Right lobe of liver (tissue), 6 donors: ENCODE results near the gene SMPX. TPM values are rescaled to one million over a fixed set of nuclear protein-coding genes. Genes with fewer than 3 reads are reported as not detected.

Experiments used
- ATAC-seq, 4 donors: fragments of 200-7000 bp; cut with Tn5 transposase; one replicate each; pipeline ENCODE4 v1.9.1; 2020; ENCODE audit warnings: mild to moderate bottlenecking in 4 of 4, moderate library complexity in 4 of 4
- DNase-seq, 3 donors: peaks; one replicate each; pipeline ENCODE4 v3.0.0-alpha.2; 2020
- H3K27ac ChIP-seq, 3 donors: fragments of 200-600 bp; one replicate each; pipeline ENCODE4 v1.8.0; 2022
- H3K27me3 ChIP-seq, 2 donors: fragments of 200-600 bp; one replicate each; pipeline ENCODE4 v1.8.0; 2022
- H3K36me3 ChIP-seq, 4 donors: fragments of 200-600 bp; sonication (generic) in 1 of 4; one replicate each; pipeline versions ENCODE4 v1.5.1 to v1.8.0; 2017 to 2022; ENCODE audit warnings: control low read depth in 1 of 4
- H3K4me1 ChIP-seq, 4 donors: fragments of 200-600 bp; sonication (generic) in 1 of 4; one replicate each; pipeline versions ENCODE4 v1.5.1 to v1.8.0; 2017 to 2022; ENCODE audit warnings: control low read depth in 1 of 4
- H3K4me3 ChIP-seq, 3 donors: fragments of 200-600 bp; one replicate each; pipeline ENCODE4 v1.8.0; 2022
- H3K9me3 ChIP-seq, 4 donors: fragments of 200-600 bp; sonication (generic) in 1 of 4; one replicate each; pipeline versions ENCODE4 v1.5.1 to v1.8.0; 2017 to 2022; ENCODE audit warnings: control low read depth in 1 of 4
- POLR2A ChIP-seq: fragments of 450-650 bp; IDR thresholded peaks from one replicate; pipeline ENCODE4 v1.6.1; 2017; ENCODE audit warnings: antibody characterized with exemption, mild to moderate bottlenecking
- WGBS: methylation state at CpG from one replicate; pipeline ENCODE4 v1.1.6; 2018; ENCODE audit warnings: low coverage, low lambda C conversion rate; ENCODE audit not compliant: insufficient coverage; ENCODE audit errors: missing lambda C conversion rate; 5-methylcytosine and 5-hydroxymethylcytosine counted together
- intact Hi-C, 2 donors: fragments of 100-400 bp; cut with DNase I; formaldehyde crosslinking; loops; one replicate each; pipeline versions ENCODE4 v1.11.2 to v1.14.1; 2022
- long read RNA-seq: library from polyadenylated mRNA; unstranded; transcript quantifications from one replicate; pipeline ENCODE4 v2.0.0, GENCODE V29; 2019
- total RNA-seq, 6 experiments: library from RNA; depleted of rRNA in 2 of 6; stranded (reverse); fragments of >200 nt in 2 of 6; fragmentation: NEBNext Ultra II Directional in 3 of 6; extraction: Animal tissue kit (Norgen Biotek cat#: 25700) in 3 of 6; gene quantifications; one replicate each; pipeline versions ENCODE4 v1.1.0 to v1.2.4, GENCODE V29; 2016 to 2023
- TF ChIP-seq, protein P1 (sequence below), 4 donors: fragments of 200-600 bp in 3 of 4; fragments of 450-650 bp in 1 of 4; IDR thresholded peaks; one replicate each; pipeline versions ENCODE4 v1.5.1 to v1.8.0; 2016 to 2022; ENCODE audit warnings: antibody characterized with exemption in 4 of 4, mild to moderate bottlenecking in 2 of 4
- donor health status: DM: no; HTN: yes; CAD: no.
- donor health status: DM: no; HTN: no; CAD: no.
- donor health status: DM: no; HTN: no; CAD: no.
- donor health status: DM: no; HTN: yes; CAD: no.
- donor health status: DM: no; HTN: yes; CAD: no.

Gene SMPX
- total RNA-seq: 1 to 10 TPM in 1 of 6 experiments, under 1 TPM in 4, not detected in 1; 0.32 to 1.1 (median 0.56) TPM
- long read RNA-seq: 0 reads

DNA sequence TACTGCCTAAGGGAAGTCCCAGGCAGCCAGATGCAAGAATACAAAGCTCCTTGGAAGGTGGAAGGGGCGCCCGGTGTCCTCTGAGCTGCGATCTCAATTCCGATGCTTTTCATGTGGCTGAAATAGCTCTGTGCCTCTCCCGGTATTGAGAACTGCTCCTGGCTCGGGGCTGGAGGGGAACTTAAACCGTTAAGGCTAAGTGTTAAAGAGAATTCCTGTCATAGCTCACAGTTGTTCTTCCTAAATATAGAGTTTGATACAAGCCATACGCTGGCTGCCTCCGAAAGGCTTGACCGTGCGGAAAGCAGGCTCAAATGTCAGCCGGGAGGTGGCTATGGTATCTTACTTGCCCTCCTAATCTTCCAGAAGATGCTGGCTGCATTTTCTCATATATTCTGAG lies at the start of gene SMPX:
Gene SMPX (minus strand): TSS at position 157 of the 400 bp plus-strand sequence. CDS start 3,826 bp downstream, outside the sequence.
- 62% methylated on average over 11 of the region's 12 CpGs for WGBS
- no peaks in the 10 kb centered on the region for H3K9me3 ChIP-seq
- H3K27me3 ChIP-seq: no peaks in the 10 kb centered on the region
- no peak for ATAC-seq
- intact Hi-C loops: no loop called here
- H3K36me3 ChIP-seq: no peaks in the 10 kb centered on the region
- no peak for TF ChIP-seq POLR2A
- TF ChIP-seq, protein P1, sequence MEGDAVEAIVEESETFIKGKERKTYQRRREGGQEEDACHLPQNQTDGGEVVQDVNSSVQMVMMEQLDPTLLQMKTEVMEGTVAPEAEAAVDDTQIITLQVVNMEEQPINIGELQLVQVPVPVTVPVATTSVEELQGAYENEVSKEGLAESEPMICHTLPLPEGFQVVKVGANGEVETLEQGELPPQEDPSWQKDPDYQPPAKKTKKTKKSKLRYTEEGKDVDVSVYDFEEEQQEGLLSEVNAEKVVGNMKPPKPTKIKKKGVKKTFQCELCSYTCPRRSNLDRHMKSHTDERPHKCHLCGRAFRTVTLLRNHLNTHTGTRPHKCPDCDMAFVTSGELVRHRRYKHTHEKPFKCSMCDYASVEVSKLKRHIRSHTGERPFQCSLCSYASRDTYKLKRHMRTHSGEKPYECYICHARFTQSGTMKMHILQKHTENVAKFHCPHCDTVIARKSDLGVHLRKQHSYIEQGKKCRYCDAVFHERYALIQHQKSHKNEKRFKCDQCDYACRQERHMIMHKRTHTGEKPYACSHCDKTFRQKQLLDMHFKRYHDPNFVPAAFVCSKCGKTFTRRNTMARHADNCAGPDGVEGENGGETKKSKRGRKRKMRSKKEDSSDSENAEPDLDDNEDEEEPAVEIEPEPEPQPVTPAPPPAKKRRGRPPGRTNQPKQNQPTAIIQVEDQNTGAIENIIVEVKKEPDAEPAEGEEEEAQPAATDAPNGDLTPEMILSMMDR (IDR thresholded peaks at IDR 0.05): no peak
- no peak within 1 kb of the TSS for H3K27ac ChIP-seq
- H3K4me1 ChIP-seq: no peaks in the 10 kb centered on the region
- DNase-seq: no peak
- no peak within 1 kb of the TSS for H3K4me3 ChIP-seq

DNA sequence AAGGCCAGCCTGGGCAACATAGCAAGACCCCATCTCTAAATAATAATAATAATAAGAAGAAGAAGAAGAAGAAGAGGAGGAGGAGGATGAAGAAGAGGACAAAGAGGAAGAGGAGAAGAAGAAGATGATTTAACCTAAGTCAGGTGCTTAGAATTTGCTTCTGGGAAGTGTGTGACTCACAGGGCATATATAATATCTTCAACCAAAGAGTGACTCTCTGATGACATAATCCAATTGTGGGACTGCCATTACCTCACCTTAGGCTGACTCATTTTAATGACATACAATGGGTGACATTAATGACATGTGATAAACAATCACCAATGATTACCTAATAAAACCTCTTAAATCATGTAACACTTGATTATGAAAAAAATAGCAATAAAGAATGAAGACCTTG lies 48.8 kb upstream of the SMPX start:
- DNase-seq: no peak
- intact Hi-C loops: no loop called here
- H3K36me3 ChIP-seq: no peaks in the 10 kb centered on the region
- H3K4me3 ChIP-seq: no peak overlapping the region
- TF ChIP-seq POLR2A: no peak
- TF ChIP-seq, protein P1 (IDR thresholded peaks at IDR 0.05): no peak
- H3K4me1 ChIP-seq: peaks cover 0 to 5% (median 0%) of the 10 kb centered on the region in 4 donors
- ATAC-seq: no peak
- no peaks in the 10 kb centered on the region for H3K27me3 ChIP-seq
- no peaks in the 10 kb centered on the region for H3K9me3 ChIP-seq
- H3K27ac ChIP-seq: no peak overlapping the region

DNA sequence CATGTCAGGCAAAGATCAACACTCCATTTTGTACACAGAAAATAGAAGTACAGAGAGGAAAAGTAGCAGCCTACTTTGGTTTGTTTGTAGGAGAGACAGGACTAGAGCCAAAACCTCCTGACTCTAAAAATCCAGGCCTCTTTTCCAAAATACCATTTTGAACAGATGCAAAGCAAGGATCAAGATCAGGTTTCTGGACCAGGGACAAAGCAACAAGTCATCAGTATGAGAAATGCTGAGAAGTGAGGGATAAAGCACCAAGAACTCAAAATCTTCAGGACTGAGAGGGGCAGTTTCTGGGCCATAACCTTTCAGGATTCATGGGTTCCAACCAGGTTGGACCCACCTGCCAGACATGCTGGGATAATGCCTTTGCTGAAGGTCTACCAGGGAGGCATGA lies 44.9 kb upstream of the SMPX start:
- H3K27ac ChIP-seq: no peak overlapping the region
- no peak for TF ChIP-seq POLR2A
- TF ChIP-seq, protein P1 (IDR thresholded peaks at IDR 0.05): no peak
- no peak for ATAC-seq
- no peak overlapping the region for H3K4me3 ChIP-seq
- H3K27me3 ChIP-seq: no peaks in the 10 kb centered on the region
- DNase-seq: no peak
- no peaks in the 10 kb centered on the region for H3K36me3 ChIP-seq
- peaks cover 0 to 24% (median 0%) of the 10 kb centered on the region in 4 donors for H3K4me1 ChIP-seq
- intact Hi-C loops: no loop called here
- no peaks in the 10 kb centered on the region for H3K9me3 ChIP-seq

GRCh38 chrX:21802054-21802670 lies 44.2 kb upstream of the SMPX start:
- peaks cover 0 to 24% (median 0%) of the 10 kb centered on the region in 4 donors for H3K4me1 ChIP-seq
- H3K27me3 ChIP-seq: no peaks in the 10 kb centered on the region
- no peak overlapping the region for H3K27ac ChIP-seq
- no peaks in the 10 kb centered on the region for H3K36me3 ChIP-seq
- no peaks in the 10 kb centered on the region for H3K9me3 ChIP-seq
- H3K4me3 ChIP-seq: no peak overlapping the region
- TF ChIP-seq, protein P1 (IDR thresholded peaks at IDR 0.05): no peak
- TF ChIP-seq POLR2A: no peak
- no peak for ATAC-seq
- intact Hi-C loops: no loop called here
- WGBS: 44% methylated on average over 6 of the region's 7 CpGs
- DNase-seq: no peak

- H3K27ac ChIP-seq: no peak overlapping the region
- H3K4me1 ChIP-seq: peaks cover 0 to 24% (median 0%) of the 10 kb centered on the region in 4 donors
- no peak overlapping the region for H3K4me3 ChIP-seq
- TF ChIP-seq, protein P1 (IDR thresholded peaks at IDR 0.05): no peak
- TF ChIP-seq POLR2A: no peak
- DNase-seq: no peak
- H3K36me3 ChIP-seq: no peaks in the 10 kb centered on the region
- H3K9me3 ChIP-seq: no peaks in the 10 kb centered on the region
- no peaks in the 10 kb centered on the region for H3K27me3 ChIP-seq
- intact Hi-C loops: no loop called here
- peak; percentile 41 to 68 (median 54) for ATAC-seq
- WGBS: 13% methylated on average over 1 of the region's 1 CpG
Observed at GRCh38 chrX:21800344-21800770, 42.4 kb upstream of the SMPX start.
